ENCODE results near the gene CERS5. TPM values are rescaled to one million over a fixed set of nuclear protein-coding genes. Genes with fewer than 3 reads are reported as not detected.
"Not testable (repeated sequence)": the region's sequence is repeated elsewhere in the genome, so short reads cannot be mapped to it uniquely, and the experiment has no call there.

The CERS5 gene
- polyA plus RNA-seq, 5 donors, result 59.2 to 77.7 (median 65.6) TPM

DNA sequence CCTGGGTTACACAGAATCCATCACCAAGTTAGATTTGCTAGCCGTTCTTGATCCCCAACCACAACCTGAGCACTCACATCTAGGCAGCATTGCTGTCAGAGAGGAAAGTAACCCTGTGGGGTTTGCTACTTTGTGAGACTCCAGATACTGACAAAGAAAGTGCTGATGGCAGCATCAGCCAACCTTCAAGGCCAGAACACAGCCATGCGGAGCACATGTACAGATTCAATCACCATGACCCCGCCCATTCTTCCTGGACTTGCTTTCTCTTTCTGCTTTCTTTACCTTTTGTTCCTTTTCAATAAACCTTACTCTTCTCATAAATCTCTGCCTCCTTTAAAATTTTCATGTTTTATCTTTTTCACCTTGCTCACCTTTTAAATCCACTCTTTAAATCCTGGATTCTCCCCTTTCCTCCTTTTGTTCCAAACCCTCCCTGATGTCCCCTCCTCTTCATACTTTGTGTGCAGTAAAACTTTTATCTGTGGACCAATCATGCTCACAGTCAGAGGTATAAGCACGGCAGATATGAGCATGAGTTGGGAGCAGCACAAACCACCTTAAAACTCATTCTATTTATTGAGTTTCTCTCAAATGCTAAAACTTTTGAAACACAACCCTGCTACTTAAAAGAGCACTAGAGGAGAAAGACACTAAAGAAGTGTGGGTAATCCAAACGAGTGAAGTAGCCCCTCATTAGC, 21.9 kb upstream of the CERS5 start:
- no peak for DNase-seq

GRCh38 chr12:50188241-50188781, 21.1 kb upstream of the CERS5 start:
- no peak for DNase-seq

DNA sequence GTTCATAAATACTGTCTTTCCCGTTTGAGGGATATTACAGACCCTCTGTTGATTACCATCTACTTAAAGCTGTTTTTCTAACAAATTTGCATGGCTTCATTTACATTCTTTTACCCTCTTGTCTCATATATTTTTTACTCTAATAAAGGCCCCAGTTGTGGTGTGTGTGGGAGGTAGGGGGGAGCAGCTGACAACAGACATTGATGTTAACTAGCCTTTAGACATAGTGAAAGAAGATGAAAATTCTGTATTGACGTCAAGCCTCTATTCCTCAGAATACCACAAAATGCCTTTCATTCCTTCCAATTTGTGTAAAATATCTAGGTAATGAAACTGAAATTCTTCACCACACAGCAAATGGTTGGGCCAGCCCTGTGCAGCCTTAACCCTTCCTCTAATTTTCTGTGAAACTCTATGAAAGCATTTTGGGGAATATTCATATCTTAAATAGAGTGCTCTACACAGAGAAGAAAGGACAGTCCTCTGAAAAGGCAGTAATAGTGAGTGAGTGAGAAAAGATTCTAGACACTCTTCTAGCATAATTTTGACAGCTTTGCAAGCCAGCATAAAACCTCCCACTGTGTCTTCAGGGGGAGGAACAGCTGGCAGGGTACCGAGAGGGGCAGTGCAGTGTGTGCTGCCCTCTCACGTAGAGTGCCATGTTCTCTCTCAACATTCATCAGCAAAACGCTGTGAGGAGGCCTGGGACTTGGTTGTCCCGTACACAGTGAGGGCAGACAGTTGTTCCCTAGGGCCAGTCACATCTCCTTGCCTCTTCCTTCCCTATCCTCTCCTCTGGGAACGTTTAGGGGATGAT, 20.1 kb upstream of the CERS5 start:
- DNase-seq, result no peak

DNA sequence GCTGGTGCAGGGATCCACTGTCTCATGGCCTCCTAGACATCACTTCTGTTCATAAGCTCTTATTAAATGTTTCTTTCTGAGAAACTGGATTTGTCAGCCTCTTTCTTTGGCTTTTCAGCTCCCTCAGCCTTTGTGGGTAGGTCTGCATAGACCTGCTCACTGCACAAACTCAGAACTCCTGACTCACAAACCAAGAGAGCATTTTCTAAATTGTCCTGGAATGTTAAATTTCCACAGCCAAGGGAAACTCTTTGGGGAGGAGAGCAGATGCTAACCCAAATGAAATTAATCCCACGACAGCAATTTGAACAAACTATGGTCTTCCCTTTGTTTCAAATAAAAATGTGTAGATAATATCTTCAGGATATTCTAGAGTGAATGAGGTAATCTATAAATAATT, 19.5 kb upstream of the CERS5 start:
- DNase-seq, result no peak

DNA sequence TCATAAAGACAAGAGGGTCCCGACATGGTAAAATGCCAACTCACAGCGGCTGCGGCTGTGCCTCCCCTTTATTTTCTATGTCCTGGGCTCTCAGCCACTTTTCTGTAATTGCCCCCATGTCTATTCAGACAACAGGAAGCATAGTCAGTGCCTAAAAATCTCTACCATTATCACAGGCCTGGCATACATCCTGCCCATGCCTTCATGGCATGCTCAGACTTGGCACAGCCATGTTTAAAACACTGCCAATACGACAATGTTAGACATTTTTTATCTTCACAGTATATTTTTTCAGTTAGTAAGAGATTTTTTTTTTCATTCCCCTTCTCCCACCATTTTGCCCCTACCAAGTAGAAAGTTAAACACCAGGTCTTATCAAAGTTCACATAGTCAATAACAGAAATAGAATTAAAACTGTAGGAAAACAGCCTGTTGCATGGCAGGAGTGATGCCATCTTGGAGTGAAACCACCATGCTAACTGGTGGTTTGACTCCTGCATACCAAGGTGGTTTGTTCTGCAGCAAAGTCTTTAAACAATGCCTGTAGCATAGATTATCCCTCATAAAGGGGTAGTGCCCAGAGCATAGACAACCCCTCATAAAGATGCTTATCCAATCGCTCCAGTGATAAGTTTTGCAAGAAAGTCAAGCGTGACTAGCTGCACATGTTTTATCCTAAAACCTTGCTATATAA, 18.9 kb upstream of the CERS5 start:
- DNase-seq, result no peak

- no peak for DNase-seq
Observed at GRCh38 chr12:50185301-50185895, 18.2 kb upstream of the CERS5 start.

GRCh38 chr12:50184261-50184660, 17.1 kb upstream of the CERS5 start:
- no peak for DNase-seq

GRCh38 chr12:50182461-50182860, 15.3 kb upstream of the CERS5 start:
- no peak for DNase-seq

GRCh38 chr12:50181691-50182090, 14.5 kb upstream of the CERS5 start:
- DNase-seq, result no peak

GRCh38 chr12:50175716-50176026, 8.5 kb upstream of the CERS5 start:
- DNase-seq, result no peak

GRCh38 chr12:50174971-50175715, 8.0 kb upstream of the CERS5 start:
- peak; percentile 57 to 79 for DNase-seq

GRCh38 chr12:50166799-50167048, 445 bp downstream of the CERS5 start:
- no peak for DNase-seq

DNA sequence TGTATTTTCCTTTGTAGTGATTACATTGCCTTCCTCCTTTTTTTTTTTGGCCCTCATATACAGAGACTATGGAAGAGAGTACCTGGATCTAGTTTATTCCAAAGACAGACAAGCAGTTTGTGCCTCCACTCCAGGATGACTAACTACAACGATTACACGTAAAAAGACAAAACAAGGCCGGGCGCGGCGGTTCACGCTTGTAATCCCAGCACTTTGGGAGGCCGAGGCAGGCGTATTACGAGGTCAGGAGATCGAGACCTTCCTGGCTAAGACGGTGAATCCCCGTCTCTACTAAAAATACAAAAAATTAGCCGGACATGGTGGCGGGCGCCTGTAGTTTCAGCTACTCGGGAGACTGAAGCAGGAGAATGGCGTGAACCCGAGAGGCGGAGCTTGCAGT, 2.2 kb downstream of the CERS5 start:
- no peak for DNase-seq

- no peak for DNase-seq
Observed at GRCh38 chr12:50162230-50162629, 4.9 kb downstream of the CERS5 start.

DNA sequence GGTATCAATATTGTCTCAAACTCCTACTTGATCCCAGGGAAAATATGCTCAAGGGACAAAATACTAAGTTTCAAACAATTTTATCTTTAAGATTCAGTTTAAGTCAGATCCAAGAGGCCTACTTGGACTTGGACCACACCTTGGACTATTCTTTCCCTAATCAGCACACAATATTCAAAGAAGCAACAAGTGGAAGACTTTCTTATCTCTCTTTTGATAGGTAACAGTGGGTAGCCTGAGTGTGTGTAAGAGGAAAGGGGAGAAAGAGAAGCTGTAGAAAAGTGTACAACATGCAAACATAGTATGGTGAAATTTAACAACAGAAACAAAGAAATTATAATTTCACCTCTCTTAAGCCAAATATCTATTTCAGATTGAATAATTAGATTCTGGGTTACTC, 6.5 kb downstream of the CERS5 start:
- DNase-seq, result no peak

GRCh38 chr12:50157259-50157658, 9.9 kb downstream of the CERS5 start:
- no peak for DNase-seq

- no peak for DNase-seq
Observed at GRCh38 chr12:50156641-50157040, 10.5 kb downstream of the CERS5 start.

- DNase-seq, result not testable (repeated sequence)
Observed at GRCh38 chr12:50154947-50155346, 12.2 kb downstream of the CERS5 start.

DNA sequence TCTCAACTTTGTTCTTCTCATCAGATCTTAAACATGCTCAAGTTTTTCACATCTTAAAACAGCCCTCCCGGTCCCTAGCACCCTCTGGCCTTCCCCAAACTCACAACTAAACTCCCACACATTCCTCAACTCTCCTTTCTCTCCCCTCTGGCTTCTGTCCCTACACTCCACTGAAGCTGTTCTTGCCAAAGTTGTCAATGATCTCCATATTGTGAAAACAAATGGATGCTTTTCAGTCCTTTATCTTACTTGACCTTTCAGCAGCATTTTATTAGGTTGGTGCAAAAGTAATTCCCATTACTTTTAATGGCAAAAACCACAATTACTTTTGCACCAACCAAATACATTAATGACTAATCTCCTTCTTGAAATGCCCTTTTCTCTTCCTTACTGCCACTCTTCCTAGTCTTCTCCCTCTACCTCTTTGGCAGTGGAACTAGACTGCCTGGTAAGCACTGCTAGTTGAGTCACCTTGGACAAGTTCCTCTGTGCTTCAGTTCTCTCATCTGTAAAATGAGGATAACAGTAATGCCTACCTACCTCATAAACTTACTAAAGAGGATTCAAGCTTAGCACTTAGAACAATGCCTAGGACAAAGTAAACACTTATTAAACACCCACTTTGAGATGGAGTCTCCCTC, 16.0 kb downstream of the CERS5 start:
- no peak for DNase-seq

GRCh38 chr12:50149311-50149710, 17.9 kb downstream of the CERS5 start:
- no peak for DNase-seq

GRCh38 chr12:50148011-50148410, 19.2 kb downstream of the CERS5 start:
- not testable (repeated sequence) for DNase-seq

Data from right lung (tissue), 5 donors.